Suppressor macrophage treated with lipopolysaccharide for 4 hours (primary cell): ENCODE results near the gene BABAM2.

Experiments used
- DNase-seq: peaks from one replicate; pipeline ENCODE4 v3.0.0-alpha.2; 2020

Gene BABAM2

DNA sequence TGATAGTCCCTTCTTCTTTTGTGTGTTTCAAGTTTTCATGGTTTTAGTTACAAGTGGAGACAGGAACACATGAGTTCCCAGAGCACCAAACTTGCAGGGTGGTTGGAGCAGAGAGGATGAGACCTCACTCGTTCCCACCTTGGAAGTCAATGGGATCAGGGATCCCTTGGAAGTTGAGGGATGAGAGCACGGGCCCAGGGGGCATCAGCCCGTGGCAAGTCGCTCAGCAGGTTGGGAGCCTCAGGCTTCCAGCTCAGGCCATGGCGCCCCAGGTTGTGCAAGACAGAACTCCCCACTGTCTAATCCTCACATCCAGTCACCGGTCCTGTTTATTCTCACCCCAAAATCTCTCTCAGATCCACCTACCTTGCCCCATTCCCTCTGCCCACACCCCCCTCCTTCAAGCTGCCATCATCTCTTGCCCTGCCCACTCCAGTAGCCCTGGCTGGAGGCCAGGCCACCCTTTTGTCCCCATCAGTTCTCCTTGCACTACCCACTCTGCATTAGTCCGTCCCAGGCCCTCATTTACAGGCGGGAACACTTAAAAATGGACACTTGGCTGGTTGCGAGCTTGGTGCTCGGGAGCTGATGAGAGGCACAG lies 464.5 kb downstream of the BABAM2 start:
- no peak for DNase-seq

DNA sequence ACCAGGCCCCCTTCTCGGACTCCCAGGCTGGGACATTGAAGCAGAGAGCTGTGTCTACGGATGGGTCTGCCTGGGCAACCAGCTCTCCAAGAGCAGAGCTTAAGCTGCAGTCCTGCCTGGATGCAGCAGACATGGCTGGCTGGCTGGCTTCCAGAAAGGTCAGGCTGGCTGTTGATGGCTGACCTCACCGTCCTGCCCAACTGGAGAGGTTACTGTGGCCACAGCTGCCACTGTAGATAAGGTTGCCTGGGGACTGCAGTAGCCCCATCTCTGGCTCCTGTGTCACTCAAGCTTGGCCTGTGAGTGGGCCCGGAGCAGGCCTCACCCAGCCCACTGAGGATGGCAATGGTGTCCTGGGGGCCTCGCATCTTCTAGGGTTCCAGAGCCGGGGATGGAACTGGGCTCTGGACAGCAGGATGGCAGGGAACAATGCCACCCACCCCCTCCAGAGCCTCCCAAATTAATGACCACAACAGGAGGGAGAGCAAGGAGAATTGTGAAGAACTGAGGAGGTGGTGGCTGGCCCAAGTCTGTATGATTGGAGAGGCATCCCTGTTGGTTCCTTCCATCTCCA lies 465.1 kb downstream of the BABAM2 start:
- no peak for DNase-seq

DNA sequence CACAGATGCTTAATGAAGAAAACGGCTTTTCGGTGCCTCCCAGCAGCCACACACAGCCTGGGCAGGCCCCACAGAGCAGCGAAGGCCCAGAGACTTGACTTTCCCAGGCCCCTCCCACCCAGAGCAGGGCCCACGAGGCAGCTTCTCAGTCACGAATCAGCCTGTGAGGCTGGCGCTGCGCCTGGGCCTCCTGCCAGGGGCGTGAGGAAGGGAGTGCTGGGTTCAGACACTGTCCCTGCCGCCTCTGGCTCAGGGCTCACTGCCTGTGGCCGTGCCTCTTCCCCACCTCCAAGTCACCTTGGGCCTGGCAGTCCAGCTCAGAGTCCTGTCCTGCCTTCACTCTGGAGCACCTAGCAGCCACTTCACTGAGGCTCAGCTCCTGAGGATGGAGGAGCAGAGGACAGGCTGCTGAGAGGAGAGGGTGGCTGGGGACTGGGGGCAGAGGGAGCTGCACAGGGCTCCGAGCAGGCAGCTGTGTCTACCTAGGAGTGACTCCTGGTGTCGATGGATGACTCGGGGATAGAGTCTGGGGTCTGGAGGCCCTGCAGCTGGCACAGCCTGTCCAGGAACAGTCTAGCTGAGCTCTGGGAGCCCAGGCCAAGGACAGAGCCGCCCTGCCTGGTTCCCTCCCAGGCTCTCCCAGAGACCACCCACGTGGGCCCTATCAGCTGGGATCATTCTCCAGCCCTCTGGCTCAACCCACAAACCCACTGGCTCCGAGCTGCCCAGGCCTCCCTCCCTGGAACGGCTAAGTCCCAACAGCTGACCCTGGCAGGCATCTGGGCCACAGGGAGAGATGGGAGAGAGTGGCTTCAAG lies 465.8 kb downstream of the BABAM2 start:
- DNase-seq, result peak; percentile 77

DNA sequence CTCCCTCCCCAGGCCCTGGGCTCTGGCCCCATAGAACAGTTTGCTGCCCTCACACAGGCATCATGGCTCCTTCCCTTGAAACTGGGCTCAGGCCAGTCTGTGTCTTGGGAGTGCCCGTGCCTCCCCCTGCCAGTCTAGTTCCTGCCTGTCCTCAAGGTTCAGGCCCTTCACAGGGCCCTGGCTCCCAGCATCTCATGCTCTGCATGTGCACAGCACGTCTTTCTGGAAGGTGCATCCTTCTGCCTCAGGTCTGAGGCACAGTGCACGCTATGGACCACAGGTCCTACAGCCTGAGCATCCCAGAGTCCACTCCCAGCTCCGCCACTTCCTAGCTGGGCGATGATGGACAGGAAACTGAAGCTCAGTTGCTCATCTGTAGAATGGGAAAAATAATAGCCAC lies 466.5 kb downstream of the BABAM2 start:
- no peak for DNase-seq

DNA sequence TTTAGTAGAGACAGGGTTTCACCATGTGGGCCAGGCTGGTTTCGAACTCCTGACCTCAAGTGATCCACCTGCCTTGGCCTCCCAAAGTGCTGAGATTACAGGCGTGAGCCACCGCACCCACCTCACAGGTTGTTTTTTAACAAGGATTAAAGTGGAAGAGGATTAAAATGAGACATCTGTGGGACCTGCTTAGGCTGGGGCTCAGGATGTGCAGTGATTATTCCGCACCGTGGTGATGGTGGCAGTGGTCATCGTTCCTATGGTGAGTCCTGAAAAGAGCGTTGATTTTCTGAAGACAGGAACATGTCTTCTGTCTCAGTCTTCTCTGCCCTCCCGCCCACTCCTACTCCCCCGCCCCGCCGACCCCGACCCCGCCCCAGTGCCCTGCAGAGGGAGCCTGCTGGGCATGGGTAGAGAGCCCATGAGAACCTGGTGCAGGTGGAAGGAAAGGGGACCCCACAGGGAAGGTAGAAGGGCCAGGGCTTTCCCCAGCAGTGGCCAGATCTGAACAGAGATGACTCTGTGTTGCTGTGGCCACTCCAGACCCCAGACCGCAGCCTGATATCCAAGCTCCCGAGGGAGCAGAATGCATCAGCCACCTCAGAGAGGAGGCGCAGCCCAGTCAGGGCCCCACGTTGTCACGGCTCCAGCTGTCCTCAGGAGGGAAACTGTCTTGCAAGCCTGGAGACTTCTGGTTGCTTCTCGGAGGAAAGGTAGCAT lies 467.6 kb downstream of the BABAM2 start:
- no peak for DNase-seq

DNA sequence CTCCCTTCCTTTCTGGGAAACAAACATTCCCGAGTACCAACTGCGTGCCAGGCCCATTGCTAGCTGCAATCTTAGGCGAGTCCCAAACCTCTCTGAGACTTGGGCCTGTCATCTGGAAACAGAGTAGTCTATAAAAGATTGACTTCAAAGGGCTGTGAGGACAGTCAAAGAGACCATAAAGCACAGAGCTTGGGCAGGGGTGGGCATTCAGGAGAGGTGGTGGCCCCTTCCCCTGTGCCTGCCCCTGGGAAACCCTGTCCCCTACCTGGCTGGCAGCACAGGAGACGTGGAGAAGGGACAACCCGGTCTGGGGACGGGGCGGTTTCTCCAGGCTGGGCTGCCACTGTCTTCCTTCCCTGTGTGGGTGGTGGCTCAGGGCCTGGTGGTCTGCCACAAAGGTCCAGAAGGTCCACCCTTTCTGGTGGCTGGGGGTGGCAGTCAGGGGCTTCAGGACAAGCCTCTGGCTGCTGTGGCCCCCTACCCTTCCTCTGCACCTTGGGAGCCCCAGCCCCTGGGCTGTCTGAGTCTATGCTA lies 468.2 kb downstream of the BABAM2 start:
- DNase-seq, result no peak

DNA sequence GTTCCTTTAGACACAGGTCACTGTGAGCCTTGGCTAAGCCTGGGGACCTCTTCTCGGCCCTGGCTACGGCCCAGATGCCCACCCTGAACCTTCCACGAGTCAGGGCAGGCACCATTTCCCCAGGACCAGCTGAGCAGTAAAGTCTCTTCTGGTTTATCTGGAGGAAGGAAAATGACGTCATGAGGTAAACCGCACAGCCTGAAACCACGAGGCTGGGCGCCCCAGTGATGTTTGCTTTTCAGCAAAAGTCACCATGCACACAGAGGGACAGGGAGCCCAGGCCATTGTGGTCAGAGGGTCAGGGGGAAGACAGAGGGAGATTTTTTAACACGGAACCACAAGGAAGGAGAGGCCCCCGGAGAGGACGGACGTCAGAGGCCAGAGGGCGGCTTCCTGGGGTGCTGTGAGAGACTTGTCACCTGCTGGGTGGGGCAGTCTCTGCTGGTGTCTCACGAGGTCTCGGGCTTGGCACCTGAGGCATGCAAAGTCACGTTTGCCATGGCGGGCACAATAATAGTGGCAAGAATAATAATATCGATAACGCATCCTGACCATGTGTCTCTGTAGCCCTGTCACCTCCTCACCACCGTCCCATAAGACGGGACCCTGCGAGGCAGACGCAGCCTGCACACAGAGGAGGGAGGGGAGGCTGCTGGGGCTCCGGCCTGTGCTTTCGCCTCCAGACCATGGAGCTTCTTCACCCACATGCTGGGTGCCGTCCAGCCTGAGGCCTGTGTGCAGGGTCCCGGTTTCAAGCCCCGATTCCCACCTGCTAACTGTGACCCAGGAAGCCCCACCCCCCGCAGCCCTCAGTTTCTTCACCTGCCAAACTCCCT lies 468.9 kb downstream of the BABAM2 start:
- peak; percentile 96 for DNase-seq

DNA sequence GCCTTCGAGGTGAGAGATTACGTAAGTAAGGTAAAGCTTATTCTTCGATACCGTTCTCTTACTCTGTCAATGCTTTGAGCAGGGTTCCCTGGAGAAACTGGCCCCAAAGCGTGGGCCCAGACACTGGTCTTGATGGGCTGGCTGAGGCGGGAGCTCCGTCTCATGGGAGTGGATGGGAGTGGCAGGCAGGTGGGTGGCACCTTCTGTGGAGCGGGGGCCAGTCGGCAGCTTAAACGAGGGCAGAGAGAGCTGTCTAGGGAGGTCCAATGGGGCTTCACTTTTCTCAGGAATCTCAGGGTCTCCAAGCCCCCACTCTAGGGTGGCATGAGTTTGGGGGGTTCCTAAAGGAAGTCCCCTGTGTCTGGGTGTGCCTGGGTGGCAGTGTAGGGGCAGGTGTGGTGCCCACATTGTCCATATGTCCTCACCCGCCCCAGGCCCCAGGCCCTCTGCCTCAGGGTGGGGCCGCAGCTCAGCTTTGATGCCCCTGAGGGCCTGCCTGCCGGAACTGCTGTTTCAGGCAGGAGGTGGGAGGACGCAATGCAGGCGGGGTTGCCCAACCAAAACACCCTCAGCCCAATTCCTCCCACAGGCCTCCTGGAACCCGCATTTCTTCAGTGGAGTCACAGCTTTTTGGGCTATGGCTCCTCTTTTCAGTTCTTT lies 469.7 kb downstream of the BABAM2 start:
- DNase-seq, result peak; percentile 58

DNA sequence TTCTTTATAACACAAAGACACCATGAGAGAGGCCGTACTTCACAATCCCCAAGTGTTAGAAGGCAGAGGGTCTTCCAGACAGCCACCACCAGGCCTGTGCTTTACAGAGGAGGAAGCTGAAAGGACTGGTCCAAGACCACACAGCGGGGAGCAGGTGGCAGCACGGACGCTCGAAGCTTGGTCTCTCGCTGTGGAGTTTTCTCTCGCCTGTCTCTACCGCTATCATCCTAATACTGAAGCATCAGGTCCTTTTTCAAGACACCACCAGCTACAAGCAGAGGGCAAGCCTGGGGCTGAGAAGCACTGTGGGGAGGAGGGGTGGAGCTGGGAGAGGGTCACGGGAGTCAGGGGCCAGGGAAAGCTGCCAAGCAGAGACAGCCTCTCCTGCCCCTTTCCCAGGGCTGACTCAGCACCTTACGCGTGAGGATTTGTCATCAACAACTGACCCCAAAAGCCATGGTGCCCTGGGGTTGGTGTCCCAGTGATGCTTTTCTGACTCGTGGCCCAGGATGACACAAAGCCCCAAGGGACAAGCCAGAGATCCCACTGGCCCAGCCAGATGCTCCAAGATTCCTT lies 470.3 kb downstream of the BABAM2 start:
- peak; percentile 93 for DNase-seq

DNA sequence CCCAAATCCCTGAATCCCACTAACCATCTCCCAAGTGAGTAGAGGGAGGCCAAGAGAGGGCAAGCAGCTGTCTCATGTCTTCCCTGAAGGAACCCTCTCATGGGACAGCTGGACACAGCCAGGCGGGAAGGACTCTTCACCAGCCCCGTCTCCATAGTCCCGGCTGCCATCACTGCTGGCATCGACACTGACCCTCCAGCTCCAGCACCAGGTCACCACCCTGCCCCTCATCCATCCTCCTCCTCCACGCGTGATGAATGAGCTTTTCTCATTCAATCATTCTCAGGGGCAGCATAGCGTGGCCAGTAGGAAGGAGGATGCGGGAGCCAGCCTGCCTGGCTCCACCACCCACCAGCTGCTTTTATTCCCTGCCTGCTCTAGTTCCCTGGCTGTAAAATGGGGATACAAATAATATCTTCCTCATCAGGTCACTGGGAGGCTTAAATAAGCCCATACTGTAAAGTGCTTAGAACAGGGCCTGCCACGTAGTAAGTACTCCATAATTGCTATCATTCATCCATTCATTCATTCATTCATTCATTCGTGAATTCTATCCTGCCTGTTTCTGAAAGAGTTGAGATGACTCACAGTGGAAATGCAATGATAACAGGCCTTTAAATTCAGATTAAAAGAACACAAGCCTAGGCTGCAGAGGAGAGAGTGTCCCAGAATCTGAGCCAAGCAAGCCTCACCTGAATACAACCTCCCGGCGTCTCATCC lies 471.6 kb downstream of the BABAM2 start:
- no peak for DNase-seq

DNA sequence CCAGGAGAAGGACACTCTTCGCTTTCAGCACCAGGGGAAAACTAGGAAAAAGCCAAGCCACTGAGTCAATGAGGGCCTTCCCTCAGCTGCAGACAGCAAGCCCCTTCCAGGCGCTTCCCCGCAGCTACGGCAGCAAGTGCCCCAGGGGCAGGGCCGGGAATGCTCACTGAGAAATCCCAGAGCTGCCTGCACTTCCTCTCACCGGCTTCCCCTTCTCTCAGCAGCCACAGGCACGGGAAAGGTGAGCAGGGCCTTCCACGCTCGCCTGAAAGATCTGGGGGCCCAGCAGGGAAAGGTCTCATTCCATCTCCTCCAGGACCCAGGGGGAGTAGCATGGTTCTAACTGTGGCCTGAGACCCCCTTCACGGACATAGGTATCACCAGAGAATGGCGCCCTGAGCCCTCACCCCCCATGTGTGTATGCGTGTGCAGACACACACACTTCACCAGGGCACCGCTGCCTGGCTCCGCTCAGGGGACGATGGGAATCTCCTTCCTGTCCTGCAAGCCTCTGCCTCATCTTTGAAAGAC lies 472.5 kb downstream of the BABAM2 start:
- no peak for DNase-seq

DNA sequence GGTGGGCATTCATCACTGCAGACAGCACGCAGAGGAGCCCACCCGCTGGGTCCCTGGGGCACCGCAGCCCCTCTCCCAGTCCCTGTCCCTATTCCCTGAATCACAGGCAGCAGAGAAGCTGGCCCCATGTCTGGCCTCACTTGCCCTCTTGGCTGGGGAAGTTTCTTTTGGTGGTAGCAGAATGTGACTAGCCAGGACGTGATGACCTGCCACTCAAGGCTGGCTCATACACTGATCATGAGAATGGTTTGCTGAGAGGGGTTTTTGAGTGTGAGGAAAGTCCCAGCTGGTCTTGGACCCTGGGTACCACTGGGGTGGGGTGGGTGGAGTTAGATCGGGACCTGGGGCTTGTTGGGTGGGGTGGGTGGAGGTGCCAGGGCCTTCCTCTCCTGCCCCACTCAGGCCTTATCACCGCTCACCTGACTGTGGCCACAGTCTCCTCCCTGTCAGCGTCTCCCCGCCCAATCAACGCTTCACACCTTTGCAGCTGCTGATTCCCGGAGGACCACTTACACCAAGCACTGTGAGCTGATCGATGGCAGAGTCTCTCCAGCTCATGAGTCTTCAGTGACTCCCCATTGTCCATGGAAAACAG lies 473.3 kb downstream of the BABAM2 start:
- peak; percentile 76 for DNase-seq

DNA sequence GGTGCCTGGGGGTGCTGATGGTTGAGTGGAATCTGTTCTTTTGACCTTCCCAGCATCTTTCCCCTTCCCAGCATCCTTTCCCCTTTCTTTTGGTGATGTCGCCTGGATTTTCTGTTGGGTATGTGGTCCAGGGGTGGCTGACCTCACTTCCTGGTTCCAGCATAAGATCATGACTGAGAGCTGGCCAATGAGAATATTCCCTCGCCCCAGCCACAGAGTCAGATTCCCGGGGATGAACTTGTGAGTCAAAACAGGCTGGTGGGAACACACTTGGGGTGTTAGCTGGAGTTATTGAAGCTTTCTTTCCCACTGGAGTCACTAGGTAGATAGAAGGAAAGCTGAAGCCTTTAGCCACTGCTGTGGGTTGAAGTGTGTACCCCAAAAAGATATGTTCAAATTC lies 474.1 kb downstream of the BABAM2 start:
- peak; percentile 74 for DNase-seq

DNA sequence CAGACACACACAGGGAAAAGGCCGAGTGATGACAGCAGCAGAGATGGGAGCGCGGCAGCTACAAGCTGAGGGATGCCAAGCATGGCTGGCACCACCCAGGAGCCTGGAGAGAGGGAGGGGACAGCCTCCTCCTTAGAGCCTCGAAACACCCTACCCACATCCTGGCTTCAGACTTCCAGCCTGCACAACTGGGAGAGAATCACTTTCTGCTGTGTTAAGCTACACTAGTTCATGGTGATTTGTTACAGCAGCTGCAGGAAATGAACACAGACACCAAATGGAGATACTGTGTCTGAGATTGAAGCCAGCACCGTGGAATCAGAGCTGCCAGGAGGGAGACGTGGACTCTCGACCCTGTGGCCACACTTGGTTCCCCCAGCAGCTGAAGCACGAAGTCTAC lies 474.6 kb downstream of the BABAM2 start:
- DNase-seq, result no peak

DNA sequence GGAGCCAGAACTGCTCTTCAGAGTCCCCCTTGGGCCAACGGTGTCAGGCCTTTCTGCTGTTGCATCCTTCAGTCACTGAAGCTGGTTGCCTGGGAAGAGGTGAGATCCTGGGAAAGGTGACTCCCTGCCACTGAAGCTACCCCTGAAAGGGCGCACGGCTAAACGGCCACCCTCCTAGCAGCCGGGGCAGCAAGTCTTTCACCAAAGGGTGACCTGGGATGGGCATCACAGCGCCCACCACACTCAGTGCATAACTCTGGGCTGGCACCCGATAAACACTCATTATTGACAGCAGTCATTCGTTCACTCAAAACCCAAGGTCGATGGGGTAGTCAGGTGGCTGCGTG lies 475.6 kb downstream of the BABAM2 start:
- no peak for DNase-seq

DNA sequence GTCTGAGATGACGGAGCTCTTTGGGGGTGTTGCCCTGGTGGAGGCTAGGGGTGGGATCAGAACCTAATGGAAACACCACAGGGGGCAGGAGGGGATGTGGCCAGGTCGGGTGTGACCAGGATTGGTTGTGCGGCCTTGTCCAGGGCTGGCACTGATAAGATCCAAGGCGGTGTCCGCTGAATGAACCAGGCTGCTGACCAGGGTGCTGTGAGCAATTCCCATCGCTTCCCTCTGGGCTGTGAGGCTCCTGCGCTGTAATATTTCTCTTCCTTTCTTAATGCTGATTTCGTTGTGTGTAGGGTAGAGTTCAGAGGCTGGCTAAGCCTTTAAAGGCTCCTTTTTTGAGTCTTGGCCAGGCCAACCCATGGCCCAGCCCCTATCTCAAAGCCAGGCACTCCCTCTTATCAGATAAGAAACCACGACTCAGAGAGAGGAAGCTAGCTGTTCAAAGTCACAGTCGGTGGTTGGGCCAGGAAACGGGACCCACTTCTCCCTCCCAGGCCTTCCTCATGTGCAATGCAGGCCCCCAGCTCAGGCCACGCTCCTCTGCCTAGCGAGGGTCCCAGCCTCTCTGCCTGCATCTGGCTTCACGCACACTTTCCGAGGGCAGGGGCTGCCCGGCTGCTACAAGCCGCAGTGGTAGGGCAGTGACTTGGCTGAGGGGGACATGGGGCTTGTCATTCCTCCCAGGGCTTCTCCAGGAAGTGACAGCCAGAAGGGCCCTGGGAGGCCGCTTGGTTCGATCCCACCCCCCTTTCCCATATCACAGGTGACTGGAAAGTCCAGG lies 476.2 kb downstream of the BABAM2 start:
- DNase-seq, result no peak

DNA sequence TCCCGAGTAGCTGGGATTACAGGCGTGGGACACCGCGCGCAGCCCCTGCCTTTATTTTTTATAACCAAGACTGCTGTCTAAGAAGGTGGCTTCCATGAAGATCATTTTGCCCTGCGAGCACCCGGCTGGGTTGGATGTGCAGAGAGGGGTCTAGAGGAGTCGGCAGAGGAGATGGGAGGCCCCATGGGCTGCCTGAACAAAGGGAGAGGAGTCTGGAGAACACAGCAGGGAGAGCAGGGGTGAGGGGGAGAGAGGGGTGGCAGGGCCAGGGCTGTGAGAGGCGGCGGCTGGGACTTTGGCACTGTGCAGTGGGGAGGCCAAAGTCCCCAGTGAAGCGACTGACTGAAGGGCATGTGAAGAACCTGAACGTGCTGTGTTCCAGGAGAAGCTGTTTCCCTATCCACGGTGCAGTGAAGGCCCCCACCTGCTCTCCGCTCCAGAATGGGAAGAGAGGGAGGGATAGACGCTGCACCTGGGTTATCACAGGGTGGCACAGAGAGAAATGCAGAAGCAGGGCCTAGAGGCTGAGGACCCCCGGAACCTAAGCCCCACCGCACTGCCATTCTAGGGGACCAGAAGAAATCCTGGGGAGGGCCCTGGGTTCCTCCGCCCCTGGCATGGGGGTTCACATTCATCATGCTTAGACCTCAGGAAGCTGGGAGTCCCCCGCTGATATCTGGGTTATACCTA lies 477.3 kb downstream of the BABAM2 start:
- DNase-seq, result no peak

DNA sequence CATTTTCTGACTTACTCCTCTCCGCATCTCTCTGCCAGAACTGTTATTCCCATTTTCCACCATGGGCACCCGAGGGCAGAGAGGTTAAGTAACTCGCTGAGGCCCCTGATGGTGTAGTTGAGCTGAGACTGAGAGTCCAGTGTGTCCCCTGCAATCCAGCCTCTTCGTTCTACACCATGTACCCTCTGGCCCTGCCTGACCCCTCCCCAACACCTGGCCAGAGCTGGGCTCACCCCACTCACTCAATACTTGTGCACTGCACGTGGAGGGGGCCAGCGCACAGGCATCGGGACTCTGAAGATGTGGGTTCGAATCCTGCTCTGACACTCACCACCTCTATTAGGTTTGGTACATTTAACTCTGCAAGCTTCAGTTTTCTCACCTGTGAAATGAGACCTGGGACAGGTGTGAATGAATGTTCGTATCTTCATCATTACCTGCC lies 477.8 kb downstream of the BABAM2 start:
- no peak for DNase-seq

DNA sequence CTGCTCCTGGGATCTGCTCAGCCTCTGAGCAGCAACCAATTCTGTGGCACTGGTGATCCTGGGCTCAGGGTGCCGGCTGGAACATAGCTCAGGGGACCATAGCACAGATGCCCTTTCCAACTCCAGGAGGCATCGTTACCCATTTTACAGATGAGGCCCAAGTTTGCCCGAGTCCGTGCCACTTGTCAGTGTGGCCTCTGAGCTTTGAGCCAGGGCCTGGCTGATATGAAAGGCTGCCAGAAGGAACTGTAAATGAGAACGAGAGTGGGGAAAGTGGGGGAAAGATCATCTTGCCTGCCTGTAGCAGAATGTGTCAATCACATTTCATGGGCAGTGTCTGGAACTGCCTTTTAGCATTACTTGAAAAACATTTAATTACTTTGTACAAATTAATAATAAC lies 478.8 kb downstream of the BABAM2 start:
- DNase-seq, result no peak
